ENCODE measurements around the gene ZNF70. TPM values are rescaled to one million over a fixed set of nuclear protein-coding genes. Genes with fewer than 3 reads are reported as not detected.

ZNF70 gene
- total RNA-seq, 1 donor from 2014 or later, result 2.1 TPM

- H3K4me1 Mint-ChIP-seq (ENCODE audit: low read depth), result peaks cover 25% of the 10 kb centered on the region
- intact Hi-C loops (cut with micrococcal nuclease), result no loop called here
- no peaks in the 10 kb centered on the region for H3K27me3 Mint-ChIP-seq (ENCODE audit: insufficient read depth)
- H3K27ac Mint-ChIP-seq, result no peak overlapping the region
- DNase-seq (ENCODE audit: low spot score), result peak; percentile 34
- no peaks in the 10 kb centered on the region for H3K9me3 Mint-ChIP-seq
- H3K36me3 Mint-ChIP-seq (ENCODE audit: low read depth), result peaks cover 9% of the 10 kb centered on the region
- peak overlapping the region; percentile 54 for H3K4me3 Mint-ChIP-seq
Measured at GRCh38 chr22:23763579-23763945, 12.7 kb upstream of the ZNF70 start.

GRCh38 chr22:23762842-23763578, 12.1 kb upstream of the ZNF70 start, which contains the start of gene C22orf15:
Gene C22orf15, plus strand, starts transcription at chr22:23762990. Its CDS starts 317 bp downstream, at chr22:23763307.
- H3K27ac Mint-ChIP-seq, result peak within 1 kb of the TSS; percentile 23
- intact Hi-C loops (cut with micrococcal nuclease), result no loop called here

GRCh38 chr22:23760056-23760455, 9.1 kb upstream of the ZNF70 start:
- no peak overlapping the region for H3K27ac Mint-ChIP-seq
- peaks cover 6% of the 10 kb centered on the region for H3K36me3 Mint-ChIP-seq (ENCODE audit: low read depth)
- H3K27me3 Mint-ChIP-seq (ENCODE audit: insufficient read depth), result peaks cover 3% of the 10 kb centered on the region
- no peaks in the 10 kb centered on the region for H3K9me3 Mint-ChIP-seq
- no peak overlapping the region for H3K4me3 Mint-ChIP-seq
- peaks cover 22% of the 10 kb centered on the region for H3K4me1 Mint-ChIP-seq (ENCODE audit: low read depth)
- DNase-seq (ENCODE audit: low spot score), result no peak
- intact Hi-C loops (cut with micrococcal nuclease), result no loop called here

More at GRCh38 chr22:23762842-23763578, 12.1 kb upstream of the ZNF70 start, which contains the start of gene C22orf15:
- Mint-ChIP-seq H3K27me3 (ENCODE audit: insufficient read depth) (no peaks in the 10 kb centered on the region), H3K36me3 (ENCODE audit: low read depth) (peaks cover 9% of the 10 kb centered on the region), H3K4me3 (peak within 1 kb of the TSS; percentile 57), H3K9me3 (no peaks in the 10 kb centered on the region), H3K4me1 (ENCODE audit: low read depth) (peaks cover 25% of the 10 kb centered on the region)
- DNase-seq (ENCODE audit: low spot score), result no peak

GRCh38 chr22:23759566-23759965, 8.7 kb upstream of the ZNF70 start:
- H3K27ac Mint-ChIP-seq, result no peak overlapping the region
- DNase-seq (ENCODE audit: low spot score), result no peak
- peaks cover 3% of the 10 kb centered on the region for H3K27me3 Mint-ChIP-seq (ENCODE audit: insufficient read depth)
- no peaks in the 10 kb centered on the region for H3K9me3 Mint-ChIP-seq
- intact Hi-C loops (cut with micrococcal nuclease), result no loop called here
- peaks cover 2% of the 10 kb centered on the region for H3K36me3 Mint-ChIP-seq (ENCODE audit: low read depth)
- H3K4me3 Mint-ChIP-seq, result no peak overlapping the region
- peaks cover 17% of the 10 kb centered on the region for H3K4me1 Mint-ChIP-seq (ENCODE audit: low read depth)

GRCh38 chr22:23756891-23757290, 6.0 kb upstream of the ZNF70 start:
- intact Hi-C loops (cut with micrococcal nuclease), result no loop called here

GRCh38 chr22:23755711-23756110, 4.8 kb upstream of the ZNF70 start:
- no peak for DNase-seq (ENCODE audit: low spot score)
- no peaks in the 10 kb centered on the region for H3K36me3 Mint-ChIP-seq (ENCODE audit: low read depth)
- H3K27me3 Mint-ChIP-seq (ENCODE audit: insufficient read depth), result peaks cover 5% of the 10 kb centered on the region
- intact Hi-C loops (cut with micrococcal nuclease), result no loop called here
- H3K27ac Mint-ChIP-seq, result no peak overlapping the region
- H3K4me1 Mint-ChIP-seq (ENCODE audit: low read depth), result peaks cover under 1% of the 10 kb centered on the region
- H3K4me3 Mint-ChIP-seq, result no peak overlapping the region
- H3K9me3 Mint-ChIP-seq, result no peaks in the 10 kb centered on the region

More at GRCh38 chr22:23756891-23757290, 6.0 kb upstream of the ZNF70 start:
- Mint-ChIP-seq H3K27ac (no peak overlapping the region), H3K4me3 (no peak overlapping the region), H3K27me3 (ENCODE audit: insufficient read depth) (peaks cover 5% of the 10 kb centered on the region), H3K4me1 (ENCODE audit: low read depth) (no peaks in the 10 kb centered on the region), H3K36me3 (ENCODE audit: low read depth) (no peaks in the 10 kb centered on the region), H3K9me3 (no peaks in the 10 kb centered on the region)
- no peak for DNase-seq (ENCODE audit: low spot score)

GRCh38 chr22:23754980-23755636, 4.2 kb upstream of the ZNF70 start:
- no peak for DNase-seq (ENCODE audit: low spot score)
- Mint-ChIP-seq H3K27ac (no peak overlapping the region), H3K4me1 (ENCODE audit: low read depth) (peaks cover 6% of the 10 kb centered on the region), H3K9me3 (no peaks in the 10 kb centered on the region), H3K36me3 (ENCODE audit: low read depth) (peaks cover 2% of the 10 kb centered on the region), H3K27me3 (ENCODE audit: insufficient read depth) (peaks cover 5% of the 10 kb centered on the region), H3K4me3 (no peak overlapping the region)
- intact Hi-C loops (cut with micrococcal nuclease), result loop anchor here (5.0 kb wide), 1 partner anchor 32 kb away; the partner anchor contains the start of gene SMARCB1

- H3K4me1 Mint-ChIP-seq (ENCODE audit: low read depth), result peaks cover 12% of the 10 kb centered on the region
- peaks cover 8% of the 10 kb centered on the region for H3K27me3 Mint-ChIP-seq (ENCODE audit: insufficient read depth)
- no peaks in the 10 kb centered on the region for H3K9me3 Mint-ChIP-seq
- H3K36me3 Mint-ChIP-seq (ENCODE audit: low read depth), result peaks cover 2% of the 10 kb centered on the region
- intact Hi-C loops (cut with micrococcal nuclease), result loop anchor here (5.0 kb wide), 1 partner anchor 33 kb away; the partner anchor contains the start of gene SMARCB1
- peak within 1 kb of the TSS; percentile 22 for H3K4me3 Mint-ChIP-seq
- H3K27ac Mint-ChIP-seq, result no peak within 1 kb of the TSS
- DNase-seq (ENCODE audit: low spot score), result no peak
Measured at GRCh38 chr22:23754220-23754919, 3.5 kb upstream of the ZNF70 start, which contains the start of gene VPREB3. Gene VPREB3, minus strand, starts transcription at chr22:23754425. Its CDS starts 62 bp downstream, at chr22:23754363.

- no peak overlapping the region for H3K27ac Mint-ChIP-seq
- peaks cover 2% of the 10 kb centered on the region for H3K36me3 Mint-ChIP-seq (ENCODE audit: low read depth)
- peak overlapping the region; percentile 22 for H3K4me3 Mint-ChIP-seq
- intact Hi-C loops (cut with micrococcal nuclease), result loop anchor here (5.0 kb wide), 1 partner anchor 34 kb away; the partner anchor contains the start of gene SMARCB1
- H3K4me1 Mint-ChIP-seq (ENCODE audit: low read depth), result peaks cover 12% of the 10 kb centered on the region
- peaks cover 8% of the 10 kb centered on the region for H3K27me3 Mint-ChIP-seq (ENCODE audit: insufficient read depth)
- no peak for DNase-seq (ENCODE audit: low spot score)
- no peaks in the 10 kb centered on the region for H3K9me3 Mint-ChIP-seq
Measured at GRCh38 chr22:23753385-23753784, 2.5 kb upstream of the ZNF70 start.

- Mint-ChIP-seq H3K27ac (no peak overlapping the region), H3K4me3 (peak overlapping the region; percentile 58), H3K36me3 (ENCODE audit: low read depth) (peaks cover 2% of the 10 kb centered on the region), H3K4me1 (ENCODE audit: low read depth) (peaks cover 12% of the 10 kb centered on the region), H3K27me3 (ENCODE audit: insufficient read depth) (peaks cover 8% of the 10 kb centered on the region), H3K9me3 (no peaks in the 10 kb centered on the region)
- intact Hi-C loops (cut with micrococcal nuclease), result loop anchor here (5.0 kb wide), 1 partner anchor 35 kb away; the partner anchor contains the start of gene SMARCB1
- no peak for DNase-seq (ENCODE audit: low spot score)
Measured at GRCh38 chr22:23752750-23753149, 1.8 kb upstream of the ZNF70 start.

GRCh38 chr22:23752090-23752691, 1.3 kb upstream of the ZNF70 start:
- Mint-ChIP-seq H3K27me3 (ENCODE audit: insufficient read depth) (peaks cover 8% of the 10 kb centered on the region), H3K9me3 (no peaks in the 10 kb centered on the region), H3K36me3 (ENCODE audit: low read depth) (peaks cover 2% of the 10 kb centered on the region), H3K27ac (peak overlapping the region; percentile 55), H3K4me1 (ENCODE audit: low read depth) (peaks cover 12% of the 10 kb centered on the region), H3K4me3 (peak overlapping the region; percentile 76)
- intact Hi-C loops (cut with micrococcal nuclease), result loop anchor here (5.0 kb wide), 1 partner anchor 35 kb away; the partner anchor contains the start of gene SMARCB1
- DNase-seq (ENCODE audit: low spot score), result no peak

GRCh38 chr22:23751441-23751996, 607 bp upstream of the ZNF70 start:
- peaks cover 7% of the 10 kb centered on the region for H3K27me3 Mint-ChIP-seq (ENCODE audit: insufficient read depth)
- H3K4me1 Mint-ChIP-seq (ENCODE audit: low read depth), result peaks cover 12% of the 10 kb centered on the region
- H3K36me3 Mint-ChIP-seq (ENCODE audit: low read depth), result peaks cover 2% of the 10 kb centered on the region
- H3K4me3 Mint-ChIP-seq, result peak overlapping the region; percentile 64
- DNase-seq (ENCODE audit: low spot score), result no peak
- no peaks in the 10 kb centered on the region for H3K9me3 Mint-ChIP-seq
- intact Hi-C loops (cut with micrococcal nuclease), result loop anchor here (5.0 kb wide), 1 partner anchor 36 kb away; the partner anchor contains the start of gene SMARCB1
- H3K27ac Mint-ChIP-seq, result no peak overlapping the region
